Measurements from ENCODE around the gene PCMT1. TPM values are rescaled to one million over a fixed set of nuclear protein-coding genes. Genes with fewer than 3 reads are reported as not detected.

The PCMT1 gene
- total RNA-seq, 2 donors from 2014 or later = 68.5 to 72.6 TPM

GRCh38 chr6:149779644-149779963 lies 30.1 kb downstream of the PCMT1 start:
- no peaks in the 10 kb centered on the region for H3K4me1 ChIP-seq (ENCODE audit: control insufficient read depth, insufficient read depth, low read length)
- H3K4me3 ChIP-seq (ENCODE audit: low read length) = no peak overlapping the region
- no peaks in the 10 kb centered on the region for H3K27me3 ChIP-seq (ENCODE audit: control insufficient read depth, insufficient read depth, low read length, poor library complexity, severe bottlenecking)
- H3K9ac ChIP-seq (ENCODE audit: extremely low read depth, low read length, poor library complexity, severe bottlenecking) = no peak overlapping the region
- H3K36me3 Mint-ChIP-seq (ENCODE audit: low read depth) = peaks cover 49% of the 10 kb centered on the region
- peaks cover 3% of the 10 kb centered on the region for H3K9me3 Mint-ChIP-seq
- 80 to 91% methylated on average over 2 of the region's 2 CpGs for WGBS, 2 experiments (ENCODE audit: insufficient coverage in 1 of 2, insufficient read length in 1 of 2)
- no peaks in the 10 kb centered on the region for H3K4me1 Mint-ChIP-seq
- DNase-seq = no peak
- no peak for TF ChIP-seq CTCF (conservative IDR thresholded peaks at IDR 0.05)
- H3K9me3 ChIP-seq (ENCODE audit: control insufficient read depth, low read length) = peaks cover 13% of the 10 kb centered on the region
- no peak overlapping the region for H3K27ac ChIP-seq (ENCODE audit: low read depth, low read length)
- H3K4me3 Mint-ChIP-seq = no peak overlapping the region
- no peak overlapping the region for H3K27ac Mint-ChIP-seq
- H3K27me3 Mint-ChIP-seq (ENCODE audit: insufficient read depth) = no peaks in the 10 kb centered on the region
- peaks cover 77% of the 10 kb centered on the region for H3K36me3 ChIP-seq (ENCODE audit: control insufficient read depth, insufficient read depth, low read length)

- no peaks in the 10 kb centered on the region for H3K4me1 ChIP-seq (ENCODE audit: control insufficient read depth, insufficient read depth, low read length)
- H3K4me3 Mint-ChIP-seq = no peak overlapping the region
- no peak for TF ChIP-seq CTCF (conservative IDR thresholded peaks at IDR 0.05)
- peaks cover 41% of the 10 kb centered on the region for H3K36me3 Mint-ChIP-seq (ENCODE audit: low read depth)
- H3K9me3 Mint-ChIP-seq = peaks cover 5% of the 10 kb centered on the region
- H3K9me3 ChIP-seq (ENCODE audit: control insufficient read depth, low read length) = peaks cover 13% of the 10 kb centered on the region
- H3K27me3 Mint-ChIP-seq (ENCODE audit: insufficient read depth) = no peaks in the 10 kb centered on the region
- DNase-seq = no peak
- H3K36me3 ChIP-seq (ENCODE audit: control insufficient read depth, insufficient read depth, low read length) = peaks cover 60% of the 10 kb centered on the region
- no peak overlapping the region for H3K9ac ChIP-seq (ENCODE audit: extremely low read depth, low read length, poor library complexity, severe bottlenecking)
- no peaks in the 10 kb centered on the region for H3K4me1 Mint-ChIP-seq
- no peak overlapping the region for H3K27ac Mint-ChIP-seq
- no peak overlapping the region for H3K4me3 ChIP-seq (ENCODE audit: low read length)
- no peak overlapping the region for H3K27ac ChIP-seq (ENCODE audit: low read depth, low read length)
- H3K27me3 ChIP-seq (ENCODE audit: control insufficient read depth, insufficient read depth, low read length, poor library complexity, severe bottlenecking) = no peaks in the 10 kb centered on the region
Observed at GRCh38 chr6:149781715-149782114, 32.2 kb downstream of the PCMT1 start.

GRCh38 chr6:149782337-149782736 lies 32.8 kb downstream of the PCMT1 start:
- peaks cover 54% of the 10 kb centered on the region for H3K36me3 ChIP-seq (ENCODE audit: control insufficient read depth, insufficient read depth, low read length)
- no peaks in the 10 kb centered on the region for H3K27me3 ChIP-seq (ENCODE audit: control insufficient read depth, insufficient read depth, low read length, poor library complexity, severe bottlenecking)
- Mint-ChIP-seq H3K27me3 (ENCODE audit: insufficient read depth) (no peaks in the 10 kb centered on the region), H3K36me3 (ENCODE audit: low read depth) (peaks cover 43% of the 10 kb centered on the region), H3K4me1 (no peaks in the 10 kb centered on the region), H3K4me3 (no peak overlapping the region), H3K27ac (no peak overlapping the region), H3K9me3 (peaks cover 5% of the 10 kb centered on the region)
- no peak overlapping the region for H3K9ac ChIP-seq (ENCODE audit: extremely low read depth, low read length, poor library complexity, severe bottlenecking)
- TF ChIP-seq CTCF (conservative IDR thresholded peaks at IDR 0.05) = no peak
- H3K4me3 ChIP-seq (ENCODE audit: low read length) = no peak overlapping the region
- WGBS, 2 experiments (ENCODE audit: insufficient coverage in 1 of 2, insufficient read length in 1 of 2) = 96 to 100% methylated on average over 1 to 2 of the region's 2 CpGs
- DNase-seq = no peak
- no peak overlapping the region for H3K27ac ChIP-seq (ENCODE audit: low read depth, low read length)
- no peaks in the 10 kb centered on the region for H3K4me1 ChIP-seq (ENCODE audit: control insufficient read depth, insufficient read depth, low read length)
- H3K9me3 ChIP-seq (ENCODE audit: control insufficient read depth, low read length) = peaks cover 13% of the 10 kb centered on the region

Measured in endodermal cell (in vitro differentiated cells).